GM18868 (cell line): ENCODE data around the gene GCH1.

Experiments used
- ATAC-seq: cut with Tn5 transposase; IDR thresholded peaks from one replicate; pipeline ENCODE4 v1.9.1; 2021; ENCODE audit warnings: mild to moderate bottlenecking, moderate library complexity; ENCODE audit not compliant: unreplicated experiment

GCH1 gene

DNA sequence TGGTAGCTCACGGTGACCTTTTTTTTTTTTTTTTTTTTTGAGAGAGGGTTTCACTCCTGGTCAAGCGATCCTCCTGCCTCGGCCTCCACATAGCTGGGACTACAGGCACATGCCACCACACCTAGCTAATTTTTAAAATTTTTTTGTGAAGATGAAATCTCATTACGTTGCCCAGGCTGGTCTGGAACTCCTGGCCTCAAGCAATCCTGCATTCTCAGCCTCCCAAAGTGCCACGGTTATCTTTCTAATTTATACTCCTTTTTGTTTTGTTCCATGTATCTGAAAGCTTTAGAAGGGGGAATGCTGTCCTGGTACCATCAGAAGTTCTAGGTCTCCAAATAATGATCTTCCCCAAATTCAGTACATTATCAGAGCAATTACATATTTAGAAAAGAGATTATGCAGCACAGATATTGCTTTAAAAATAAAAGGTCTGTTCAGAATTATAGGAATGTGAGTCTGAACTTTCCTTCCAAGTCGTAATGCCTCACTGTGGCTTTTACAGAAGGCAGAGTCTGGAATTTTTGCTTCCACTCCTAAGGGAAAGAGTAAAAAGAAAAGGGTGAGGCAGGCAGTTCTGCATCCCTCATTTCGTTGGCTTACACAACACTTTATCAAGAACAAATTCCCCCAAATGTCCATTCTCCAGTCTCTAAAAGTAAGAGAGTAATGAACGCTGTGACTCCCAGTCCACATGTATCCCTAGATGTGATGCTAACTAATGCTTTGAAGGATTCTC is 73.0 kb downstream of the GCH1 start:
- ATAC-seq = no peak

- ATAC-seq = no peak
Observed at GRCh38 chr14:54828037-54828436, 74.6 kb downstream of the GCH1 start.

DNA sequence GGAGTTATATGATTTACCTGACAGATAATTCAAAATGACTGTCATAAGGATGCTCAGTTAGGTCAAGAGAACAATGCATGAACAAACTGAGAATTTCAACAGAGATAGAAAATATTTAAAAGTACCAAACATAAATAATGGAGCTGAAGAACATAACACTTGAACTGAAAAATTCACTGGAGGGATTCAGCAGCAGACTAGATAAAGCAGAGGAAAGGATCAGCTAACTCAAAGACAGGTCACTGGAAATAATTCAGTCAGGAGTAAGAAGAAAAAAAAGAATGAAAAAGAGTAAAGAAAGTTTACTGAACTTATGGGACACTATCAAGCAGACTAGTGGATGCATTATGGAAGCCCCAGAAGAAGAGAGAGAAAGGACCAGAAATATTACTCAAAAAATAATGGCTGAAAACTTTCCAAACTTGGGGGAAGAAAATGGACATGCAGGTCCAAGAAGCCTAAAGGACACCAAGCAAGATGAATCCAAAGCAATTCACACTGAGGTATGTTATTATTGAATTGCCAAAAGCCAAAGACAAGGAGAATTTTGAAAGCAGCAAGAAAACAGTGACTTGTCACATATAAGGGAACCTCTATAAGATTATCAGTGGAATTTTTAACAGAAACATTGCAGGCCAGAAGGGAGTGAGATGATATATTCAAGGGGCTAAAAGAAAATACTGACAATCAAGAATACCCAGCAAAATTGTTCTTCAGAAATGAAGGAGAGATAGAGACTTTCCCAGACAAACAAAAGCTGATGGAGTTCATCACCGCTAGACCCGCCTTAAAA is 78.7 kb downstream of the GCH1 start:
- ATAC-seq = no peak

DNA sequence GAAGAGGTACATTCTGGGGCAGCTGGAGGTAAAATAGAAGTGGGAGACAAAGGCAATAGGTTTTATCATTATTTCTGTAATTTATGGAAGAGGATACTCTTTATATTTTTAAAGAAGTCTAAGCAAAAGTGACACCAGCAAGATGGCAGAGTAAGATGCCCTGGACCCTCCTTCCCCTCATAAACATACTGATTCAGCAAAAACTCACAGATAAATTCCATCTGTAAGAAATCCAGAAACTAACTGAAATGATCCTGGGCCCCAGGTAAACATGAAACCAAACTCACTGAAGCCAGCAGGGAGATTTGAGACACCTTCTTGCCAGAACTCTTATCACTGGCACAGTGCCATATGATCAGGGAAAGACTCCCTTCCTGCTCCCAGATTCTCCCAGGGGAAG is 79.9 kb downstream of the GCH1 start:
- ATAC-seq = no peak

GRCh38 chr14:54818201-54819133 is 84.2 kb downstream of the GCH1 start:
- ATAC-seq = no peak

GRCh38 chr14:54817506-54817905 is 85.1 kb downstream of the GCH1 start:
- no peak for ATAC-seq

DNA sequence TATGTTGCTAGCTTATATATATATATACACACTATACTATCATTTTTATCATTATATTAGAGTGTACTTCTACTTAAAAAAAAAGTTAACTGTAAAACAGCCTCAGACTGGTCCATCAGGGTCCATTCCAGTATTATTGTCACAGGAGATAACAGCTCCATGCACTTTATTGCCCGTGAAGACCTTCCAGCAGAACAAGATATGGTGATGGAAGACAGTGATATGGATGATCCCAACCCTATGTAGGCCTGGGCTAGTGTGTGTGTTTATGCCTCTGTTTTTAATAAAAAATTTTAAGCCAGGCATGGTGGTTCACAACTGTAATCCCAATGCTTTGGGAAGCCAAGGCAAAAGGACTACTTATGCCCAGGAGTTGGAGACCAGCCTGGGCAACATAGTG is 86.2 kb downstream of the GCH1 start:
- no peak for ATAC-seq

GRCh38 chr14:54815515-54815914 is 87.1 kb downstream of the GCH1 start:
- no peak for ATAC-seq

DNA sequence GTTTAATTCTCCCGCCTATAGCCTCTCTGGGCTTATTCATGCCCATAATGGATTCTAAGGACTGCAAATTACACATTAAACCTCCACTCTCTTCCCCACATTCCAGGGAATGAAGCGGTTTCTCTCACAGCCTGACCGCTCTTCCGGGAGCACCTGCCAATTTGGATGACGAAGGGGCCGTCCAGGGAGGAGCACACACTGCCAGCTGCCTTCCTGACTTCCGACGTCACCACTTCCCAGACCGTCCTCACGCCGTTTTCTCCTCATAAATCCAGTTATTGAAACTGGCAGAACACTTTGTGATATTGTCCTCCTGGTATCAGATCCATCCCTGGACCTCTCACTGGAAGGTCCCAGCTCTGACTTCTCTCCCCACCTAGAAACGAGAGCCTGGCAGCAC is 87.6 kb downstream of the GCH1 start:
- no peak for ATAC-seq

GRCh38 chr14:54814076-54814475 is 88.5 kb downstream of the GCH1 start:
- no peak for ATAC-seq

- ATAC-seq = no peak
Observed at GRCh38 chr14:54813081-54813480, 89.5 kb downstream of the GCH1 start.

DNA sequence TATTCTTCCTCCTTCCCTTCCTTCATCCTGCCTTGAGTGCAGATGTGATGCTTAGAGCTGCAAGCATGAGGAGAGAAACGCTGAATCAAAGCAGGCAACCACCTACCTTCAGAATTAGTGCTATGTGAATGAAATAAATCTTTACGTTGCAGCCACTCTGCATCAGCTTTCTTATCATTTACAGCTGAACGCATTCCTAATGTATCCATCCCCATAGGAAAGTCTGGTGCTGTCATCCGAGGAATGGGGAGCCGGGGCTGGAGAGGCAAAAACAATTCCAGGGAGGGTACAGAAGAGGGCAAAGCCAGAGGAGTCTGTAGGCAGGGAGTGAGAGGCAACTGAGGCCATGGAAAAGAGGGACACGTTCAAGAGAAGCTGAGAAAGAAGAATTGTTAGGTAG is 90.0 kb downstream of the GCH1 start:
- no peak for ATAC-seq

DNA sequence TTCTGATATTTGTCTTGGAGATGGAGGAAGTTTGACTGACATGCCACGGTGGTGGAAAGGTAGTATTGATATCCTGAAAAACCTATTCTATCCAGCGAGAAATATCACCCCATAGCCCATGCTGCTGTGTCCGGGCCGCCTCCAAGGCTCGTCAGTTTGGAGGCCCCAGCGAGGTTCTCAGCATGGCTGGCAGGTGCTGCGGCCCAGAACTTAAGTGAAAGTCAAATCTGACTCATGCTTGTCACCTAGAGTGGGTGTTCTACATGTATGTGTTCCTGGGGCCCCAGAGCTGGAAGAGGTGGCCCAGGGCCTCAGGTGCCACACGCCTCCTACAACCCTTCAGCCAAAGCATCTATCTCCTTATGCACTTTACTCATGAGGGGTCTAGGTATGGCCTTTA is 92.9 kb downstream of the GCH1 start:
- peak; percentile 63 for ATAC-seq

DNA sequence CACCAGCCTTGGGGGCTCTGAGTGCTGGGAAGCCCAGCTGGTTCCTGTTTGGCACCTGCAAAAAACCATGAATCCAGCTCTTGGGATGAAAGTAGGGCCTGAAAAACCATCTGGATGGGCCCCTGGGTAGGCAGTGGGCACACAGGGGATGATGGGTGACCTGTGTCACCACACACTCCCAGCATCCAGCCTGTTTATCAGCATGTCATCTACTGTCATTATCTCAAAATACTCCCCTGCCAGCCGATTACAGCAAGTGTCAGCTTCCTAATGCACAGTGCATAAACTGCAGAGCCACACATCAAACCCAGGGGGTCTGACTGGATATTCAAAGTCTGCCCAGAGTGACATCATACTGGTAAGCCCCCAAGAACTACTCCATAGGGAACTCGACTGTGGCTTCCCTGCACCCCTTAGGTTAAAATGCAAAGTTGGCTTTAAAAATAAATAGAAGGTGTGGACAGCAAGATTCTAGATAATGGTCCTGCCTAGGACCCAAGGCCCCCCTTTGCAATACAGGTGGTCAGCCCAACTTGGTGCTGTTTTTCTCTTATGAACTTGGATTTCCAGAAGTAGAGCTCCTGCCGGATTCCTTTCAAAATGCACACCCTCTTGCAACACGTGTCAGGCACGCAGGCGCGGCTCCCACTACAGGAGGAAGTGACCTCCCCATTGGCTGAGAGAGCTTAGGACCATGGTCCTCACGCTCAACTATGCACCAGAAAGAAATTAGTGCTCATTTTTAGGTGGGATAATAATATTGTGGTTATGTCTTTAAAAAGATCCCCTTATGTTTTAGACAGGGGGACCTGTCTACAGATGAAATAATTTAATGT is 94.1 kb downstream of the GCH1 start:
- no peak for ATAC-seq

- ATAC-seq = no peak
Observed at GRCh38 chr14:54807881-54808280, 94.7 kb downstream of the GCH1 start.

- no peak for ATAC-seq
Observed at GRCh38 chr14:54807428-54807827, 95.2 kb downstream of the GCH1 start.

GRCh38 chr14:54806616-54807015 is 96.0 kb downstream of the GCH1 start:
- no peak for ATAC-seq

DNA sequence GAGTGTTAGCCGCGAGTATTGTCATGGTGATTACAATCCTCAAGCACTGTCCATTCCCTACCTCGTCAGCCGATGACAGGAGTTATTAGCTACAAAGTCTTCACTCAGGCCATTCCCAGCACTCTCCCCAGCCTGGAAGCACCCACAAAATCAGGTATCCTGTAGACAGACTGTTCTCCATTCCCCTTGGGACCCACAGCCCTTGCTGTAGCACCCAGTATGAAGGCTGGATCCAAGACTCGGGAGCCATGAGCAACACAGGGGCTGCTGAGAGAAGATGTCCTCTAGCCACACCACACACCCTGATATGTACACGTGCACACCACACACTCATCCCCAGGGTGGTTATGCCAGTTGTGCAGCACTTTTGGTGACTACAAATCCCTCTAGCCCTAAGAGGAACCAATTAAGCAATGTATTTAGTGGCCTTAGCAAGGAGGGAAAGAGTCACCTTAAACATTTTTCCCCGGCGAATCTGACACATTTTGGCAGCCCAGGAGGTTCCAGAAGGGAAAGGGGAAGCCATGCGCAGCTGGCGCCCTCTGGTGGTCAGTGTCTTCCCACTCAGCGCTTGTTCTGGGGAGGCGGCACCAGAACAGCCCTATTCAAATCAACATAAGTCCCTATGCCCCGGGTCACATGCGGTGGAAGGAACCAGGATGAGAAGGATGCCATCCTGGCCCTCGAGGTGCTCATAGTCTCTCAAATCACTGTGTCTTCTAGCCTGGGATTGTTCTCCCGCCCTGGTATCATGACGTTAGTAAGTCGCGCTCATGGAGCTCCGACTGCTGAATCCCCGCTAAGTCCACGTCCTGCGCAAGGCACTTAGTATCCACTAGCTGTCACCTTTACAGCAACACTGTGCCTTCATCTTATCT is 96.9 kb downstream of the GCH1 start:
- ATAC-seq = peak; percentile 71

DNA sequence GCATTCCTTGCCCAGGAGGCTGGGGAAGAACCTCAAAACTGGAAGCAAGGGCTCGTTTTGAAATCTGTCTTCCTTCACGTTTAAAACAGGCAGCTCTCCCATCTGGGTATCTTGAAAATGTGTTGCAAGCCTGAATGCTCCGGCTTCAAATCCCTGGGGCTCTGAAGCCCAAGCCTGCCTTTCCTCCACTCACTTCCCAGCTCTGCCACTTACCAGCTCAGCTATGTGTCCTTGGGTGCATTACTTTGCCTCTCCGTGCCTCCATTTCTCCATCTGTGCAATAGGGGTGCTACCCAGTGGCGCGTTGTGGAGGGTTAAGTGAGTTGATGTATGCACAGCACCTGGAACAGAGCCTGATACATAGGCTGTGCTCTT is 97.6 kb downstream of the GCH1 start:
- ATAC-seq = no peak
